Ascending aorta (tissue), 2 donors: ENCODE measurements around the gene B4GALT5. TPM values are rescaled to one million over a fixed set of nuclear protein-coding genes. Genes with fewer than 3 reads are reported as not detected.
"Not testable (repeated sequence)": the region's sequence is repeated elsewhere in the genome, so short reads cannot be mapped to it uniquely, and the experiment has no call there.

ENCODE experiments used
- DNase-seq, 2 donors: peaks; one replicate each; pipeline ENCODE4 v3.0.0-alpha.2; 2019; ENCODE audit warnings: low spot score in 2 of 2
- H3K27ac ChIP-seq, 2 donors: fragments of 200-600 bp; sonication (generic); one replicate each; pipeline ENCODE4 v1.5.1; 2016 to 2017; ENCODE audit warnings: mild to moderate bottlenecking in 1 of 2
- H3K27me3 ChIP-seq: fragments of 200-600 bp; sonication (generic); one replicate; pipeline ENCODE4 v1.5.1; 2017
- H3K36me3 ChIP-seq, 2 donors: fragments of 200-600 bp; sonication (generic); one replicate each; pipeline ENCODE4 v1.5.1; 2016
- H3K4me1 ChIP-seq, 2 donors: fragments of 200-600 bp; sonication (generic); one replicate each; pipeline ENCODE4 v1.5.1; 2016 to 2017; ENCODE audit warnings: mild to moderate bottlenecking in 1 of 2
- H3K4me3 ChIP-seq, 2 donors: fragments of 200-600 bp; sonication (generic); one replicate each; pipeline ENCODE4 v1.5.1; 2016 to 2017; ENCODE audit warnings: mild to moderate bottlenecking in 1 of 2
- H3K9me3 ChIP-seq, 2 donors: fragments of 200-600 bp; sonication (generic); one replicate each; pipeline ENCODE4 v1.5.1; 2016
- CTCF ChIP-seq, 3 experiments: fragments of 200-600 bp in 2 of 3; fragments of 450-650 bp in 1 of 3; sonication (generic) in 2 of 3; IDR thresholded peaks; one replicate each; pipeline ENCODE4 v1.5.1; 2016 to 2019; ENCODE audit warnings: antibody characterized with exemption in 3 of 3, mild to moderate bottlenecking in 1 of 3, moderate library complexity in 1 of 3
- intact Hi-C: fragments of 100-400 bp; cut with DNase I; formaldehyde crosslinking; loops from one replicate; pipeline ENCODE4 v1.15.1; 2023
- total RNA-seq: library from RNA; depleted of rRNA; stranded (reverse); fragments of >200 nt; gene quantifications from one replicate; pipeline ENCODE4 v1.1.0, GENCODE V29; 2016

The B4GALT5 gene
- total RNA-seq, 1 donor from 2014 or later = 15.0 TPM

GRCh38 chr20:49710971-49711666 lies 2.6 kb downstream of the B4GALT5 start:
- intact Hi-C loops = loop anchor here (5.0 to 10.0 kb wide), 4 partner anchors 34 to 204 kb away; partner anchors contain the start of gene SPATA2
- Histone ChIP-seq H3K36me3 (no peaks in the 10 kb centered on the region), H3K4me1 (peaks cover 0 to 14% of the 10 kb centered on the region in 2 donors), H3K27me3 (no peaks in the 10 kb centered on the region), H3K4me3 (peak overlapping the region in 1 of 2 donors; percentile 95), H3K27ac (peak overlapping the region in 1 of 2 donors; percentile 88), H3K9me3 (no peaks in the 10 kb centered on the region)
- no peak for DNase-seq
- no peak for TF ChIP-seq CTCF (IDR thresholded peaks at IDR 0.05)

- H3K27me3 ChIP-seq = no peaks in the 10 kb centered on the region
- no peak for DNase-seq
- H3K36me3 ChIP-seq = no peaks in the 10 kb centered on the region
- H3K4me1 ChIP-seq = peaks cover 0 to 12% of the 10 kb centered on the region in 2 donors
- H3K27ac ChIP-seq = peak overlapping the region; percentile 7 to 8
- no peak for TF ChIP-seq CTCF (IDR thresholded peaks at IDR 0.05)
- H3K9me3 ChIP-seq = no peaks in the 10 kb centered on the region
- intact Hi-C loops = no loop called here
- H3K4me3 ChIP-seq = no peak overlapping the region
Observed at GRCh38 chr20:49707118-49707517, 6.6 kb downstream of the B4GALT5 start.

GRCh38 chr20:49706630-49707091 lies 7.0 kb downstream of the B4GALT5 start:
- H3K27me3 ChIP-seq = no peaks in the 10 kb centered on the region
- peaks cover 0 to 7% of the 10 kb centered on the region in 2 donors for H3K4me1 ChIP-seq
- intact Hi-C loops = no loop called here
- H3K36me3 ChIP-seq = no peaks in the 10 kb centered on the region
- H3K9me3 ChIP-seq = no peaks in the 10 kb centered on the region
- DNase-seq = no peak
- H3K4me3 ChIP-seq = no peak overlapping the region
- TF ChIP-seq CTCF (IDR thresholded peaks at IDR 0.05) = no peak
- peak overlapping the region; percentile 7 to 8 for H3K27ac ChIP-seq

- H3K27me3 ChIP-seq, intact Hi-C loops, H3K4me3 ChIP-seq, H3K9me3 ChIP-seq, H3K4me1 ChIP-seq, H3K27ac ChIP-seq, DNase-seq, H3K36me3 ChIP-seq: not testable (repeated sequence)
Observed at GRCh38 chr20:49705893-49706292, 7.8 kb downstream of the B4GALT5 start.

GRCh38 chr20:49705358-49705757 lies 8.3 kb downstream of the B4GALT5 start:
- Histone ChIP-seq H3K4me1 (peaks cover 0 to 6% of the 10 kb centered on the region in 2 donors), H3K9me3 (no peaks in the 10 kb centered on the region), H3K27me3 (no peaks in the 10 kb centered on the region), H3K27ac (no peak overlapping the region), H3K4me3 (no peak overlapping the region), H3K36me3 (no peaks in the 10 kb centered on the region)
- DNase-seq = no peak
- TF ChIP-seq CTCF (IDR thresholded peaks at IDR 0.05) = no peak
- intact Hi-C loops = no loop called here

- H3K27ac ChIP-seq = no peak overlapping the region
Observed at GRCh38 chr20:49704932-49705336, 8.7 kb downstream of the B4GALT5 start.

More at GRCh38 chr20:49704932-49705336, 8.7 kb downstream of the B4GALT5 start:
- Histone ChIP-seq H3K36me3 (no peaks in the 10 kb centered on the region), H3K4me3 (no peak overlapping the region), H3K9me3 (no peaks in the 10 kb centered on the region), H3K27me3 (no peaks in the 10 kb centered on the region), H3K4me1 (peaks cover 0 to 9% of the 10 kb centered on the region in 2 donors)
- no peak for DNase-seq
- intact Hi-C loops = no loop called here
- no peak for TF ChIP-seq CTCF (IDR thresholded peaks at IDR 0.05)
